GM03348 (cell line): Measurements from ENCODE around the gene DOC2A.

Experiments
- DNase-seq: peaks from one replicate; pipeline ENCODE4 v3.0.0; 2012; ENCODE audit warnings: low spot score

Gene DOC2A

DNA sequence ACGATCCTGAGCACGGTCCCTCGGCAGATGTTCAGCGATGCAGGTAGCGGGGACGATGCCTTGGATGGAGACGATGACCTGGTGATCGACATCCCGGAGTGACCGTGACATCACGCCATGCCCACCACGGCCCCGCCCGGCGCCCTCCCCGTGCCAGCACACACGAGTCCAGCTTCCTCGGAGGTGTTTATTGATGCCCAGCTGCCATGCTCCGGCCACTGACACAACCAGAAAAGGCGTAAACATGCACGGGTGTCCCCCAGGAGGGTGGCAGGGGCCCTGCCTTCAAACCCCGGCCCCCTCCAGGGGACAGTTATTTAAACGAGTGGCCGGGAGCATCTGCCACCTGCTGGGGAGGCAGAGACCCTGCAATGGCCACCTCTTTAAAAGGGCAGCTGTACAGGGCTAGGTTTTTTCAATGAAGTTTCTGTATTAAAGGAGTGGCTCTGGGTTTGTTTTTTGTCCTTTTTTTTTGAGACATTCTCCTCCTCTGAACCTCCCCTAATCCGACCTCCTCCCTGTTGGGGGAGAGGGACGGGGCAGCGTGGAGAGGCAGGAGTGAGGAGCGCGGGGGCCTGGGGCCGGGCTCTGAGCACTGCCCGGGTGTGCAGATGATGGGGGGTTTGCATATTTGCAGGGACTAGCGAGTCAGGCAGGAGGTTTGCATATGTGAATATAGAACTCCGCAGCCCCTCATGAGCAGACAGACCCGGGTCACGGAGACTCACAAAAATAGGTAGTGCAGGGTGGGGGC, 5.3 kb downstream of the DOC2A start:
- DNase-seq: peak; percentile 83

DNA sequence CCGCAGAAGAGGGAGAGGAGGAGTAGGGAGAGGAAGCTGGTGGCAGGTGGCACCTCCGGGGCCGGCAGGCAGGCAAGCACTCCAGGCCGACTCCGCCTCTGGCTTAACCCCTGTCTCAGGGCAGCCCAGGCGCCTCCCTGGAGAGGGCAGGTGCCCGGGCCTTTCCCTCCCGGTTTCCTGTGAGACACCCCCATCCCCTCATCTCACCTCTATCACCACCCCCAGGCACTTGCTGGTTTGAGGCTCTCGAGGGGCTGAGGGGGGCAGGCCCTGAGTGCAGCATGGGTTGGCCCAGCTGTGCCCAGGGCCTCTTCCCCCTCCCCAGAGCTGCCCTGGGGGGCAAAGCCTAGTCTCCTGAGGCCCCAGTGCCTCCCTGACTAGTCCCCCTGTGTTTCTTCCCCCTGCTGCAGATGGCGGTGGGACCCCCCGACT, 6.0 kb downstream of the DOC2A start:
- DNase-seq: no peak

DNA sequence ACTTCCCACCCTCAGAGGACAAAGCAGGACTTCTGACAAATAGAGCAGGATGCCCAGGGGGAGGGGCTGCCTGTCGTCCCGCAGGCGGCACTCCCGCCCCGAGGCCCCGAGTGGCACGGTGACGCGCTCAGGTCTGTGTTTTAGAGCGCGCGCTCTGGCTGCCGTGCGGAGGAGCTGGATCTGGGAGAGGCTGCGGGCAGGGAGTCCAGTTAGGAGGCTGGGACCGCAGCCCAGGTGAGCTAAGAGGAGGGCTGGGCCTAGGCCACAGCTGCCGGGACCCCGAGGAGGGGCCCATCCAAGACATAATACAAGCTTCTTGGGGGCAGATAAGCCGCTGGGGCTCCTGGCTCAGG, 6.4 kb downstream of the DOC2A start:
- DNase-seq: no peak

DNA sequence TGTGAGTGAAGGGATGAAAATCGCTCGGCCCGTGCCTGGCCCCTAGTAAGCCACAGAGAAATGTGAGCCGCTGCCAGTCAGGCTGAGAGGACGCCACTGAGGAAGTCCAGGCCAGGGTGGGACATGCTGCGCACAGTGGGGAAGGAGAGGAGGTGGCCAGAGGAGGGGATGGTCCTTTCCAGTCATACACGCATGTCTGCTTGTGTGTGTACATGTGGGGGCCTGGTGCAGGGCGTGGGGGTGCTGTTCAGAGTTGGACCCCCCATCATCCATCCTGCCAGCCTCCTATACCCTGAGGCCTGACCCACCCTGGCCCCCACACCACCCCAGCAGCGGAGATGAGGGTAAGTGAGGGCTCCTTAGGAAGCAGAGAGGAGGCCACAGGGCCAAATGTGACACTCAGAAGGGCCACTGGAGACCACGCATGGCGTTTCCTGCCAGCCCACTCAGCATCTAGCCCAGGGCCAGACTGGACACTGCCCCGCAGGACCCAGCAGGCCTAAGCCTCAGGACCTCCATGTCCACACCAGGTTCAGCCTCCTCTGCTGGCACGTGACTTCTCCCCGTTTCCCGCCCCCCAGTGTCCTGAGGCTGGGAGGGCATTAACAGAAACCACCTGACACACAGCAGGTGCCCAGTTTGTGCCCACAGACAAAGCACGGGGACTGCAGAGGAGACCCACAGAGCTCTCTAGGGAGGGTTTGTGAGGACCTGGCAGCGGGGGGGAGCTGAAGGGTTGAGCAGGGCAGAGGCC, 7.0 kb downstream of the DOC2A start:
- no peak for DNase-seq

DNA sequence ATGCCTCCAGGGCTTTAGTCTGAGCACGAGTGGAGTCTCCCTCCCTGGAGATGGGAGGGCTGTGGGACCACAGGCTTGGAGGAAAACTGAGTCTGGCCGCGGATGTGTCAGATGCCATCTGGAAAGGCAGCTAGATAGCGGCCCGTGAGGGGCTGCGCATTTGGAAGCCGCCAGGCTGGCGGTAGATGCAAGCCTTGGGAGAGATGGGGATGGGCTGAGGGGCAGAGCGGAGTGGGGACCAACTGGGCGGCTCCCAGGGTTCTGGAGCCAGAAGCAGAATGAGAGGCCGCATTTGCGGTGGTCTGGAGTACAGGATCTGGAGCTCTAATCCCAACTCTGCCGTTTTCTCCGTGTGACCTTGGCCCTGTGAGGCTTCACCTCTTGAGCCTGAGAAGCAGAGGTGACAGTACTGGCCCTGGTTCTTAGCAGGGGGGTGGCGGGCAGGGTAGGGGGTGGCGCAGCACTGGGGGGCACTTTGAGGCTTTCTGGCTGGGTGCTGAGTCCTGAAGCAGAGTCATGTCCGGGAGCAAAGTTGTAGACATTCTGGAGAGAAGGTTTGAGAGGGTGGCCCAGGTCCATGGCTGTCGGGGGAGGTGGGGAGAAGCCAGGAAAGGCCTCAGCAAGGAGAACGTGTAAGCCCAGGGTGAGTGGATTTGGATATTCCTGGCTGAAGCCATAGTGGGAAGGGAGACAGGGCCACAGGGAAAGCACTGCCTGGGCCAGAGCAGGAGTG, 8.0 kb downstream of the DOC2A start:
- no peak for DNase-seq

DNA sequence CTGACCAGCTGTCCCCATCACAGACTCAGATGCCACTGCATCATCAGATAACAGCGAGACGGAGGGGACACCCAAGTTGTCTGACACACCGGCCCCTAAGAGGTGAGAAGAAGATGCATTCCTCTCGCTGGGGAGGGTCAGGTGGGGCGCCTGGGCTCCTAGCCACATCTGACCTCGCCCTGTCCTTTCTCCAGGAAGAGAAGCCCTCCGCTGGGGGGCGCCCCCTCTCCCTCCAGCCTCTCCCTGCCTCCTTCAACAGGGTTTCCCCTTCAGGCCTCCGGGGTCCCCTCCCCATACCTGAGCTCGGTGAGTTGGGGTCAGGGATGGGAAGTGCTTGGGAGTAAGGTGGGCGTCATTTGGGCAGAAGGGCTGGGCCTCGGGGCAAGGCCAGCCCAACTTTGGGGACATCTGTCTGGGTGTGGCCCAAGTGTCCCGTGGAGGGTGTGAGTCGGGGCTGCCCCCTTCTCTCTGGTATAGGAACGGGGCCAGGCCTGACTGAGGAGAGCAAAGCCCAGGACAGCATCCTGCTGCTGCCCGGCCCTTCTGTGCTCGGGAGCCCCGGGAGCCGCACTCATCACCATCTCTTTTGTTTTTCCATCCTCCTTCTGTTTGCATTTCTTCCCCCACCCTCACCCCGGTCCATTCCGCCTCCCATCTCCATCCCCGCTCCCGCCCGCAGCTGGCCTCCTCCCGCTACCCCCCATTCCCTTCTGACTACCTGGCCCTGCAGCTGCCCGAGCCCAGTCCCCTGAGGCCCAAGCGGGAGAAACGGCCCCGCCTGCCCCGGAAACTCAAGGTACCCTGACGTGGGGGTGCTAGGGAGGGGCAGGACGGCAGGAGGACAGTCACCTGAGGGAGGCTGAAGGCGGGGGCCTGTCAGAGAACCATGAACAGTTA, 9.8 kb downstream of the DOC2A start:
- DNase-seq: no peak

DNA sequence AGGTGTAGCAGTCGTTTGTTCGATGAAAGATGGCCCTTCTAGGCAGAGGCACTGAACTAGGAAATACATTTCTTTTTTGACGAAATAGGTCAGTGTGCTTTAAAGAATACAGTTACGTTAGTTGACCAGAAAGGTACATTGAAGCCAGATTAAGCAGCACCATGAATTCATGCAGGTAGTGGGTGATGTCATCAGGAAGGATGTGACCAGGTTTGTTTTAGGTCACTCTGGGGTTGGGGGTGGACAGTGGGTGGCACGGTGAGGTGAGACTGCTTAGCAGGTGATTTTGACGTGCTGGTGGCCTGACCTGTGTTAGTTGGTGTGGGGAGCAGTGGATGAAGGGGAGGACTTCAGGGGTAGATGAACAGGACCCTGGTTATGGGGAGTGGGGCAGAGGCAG, 11.2 kb downstream of the DOC2A start:
- DNase-seq: no peak

DNA sequence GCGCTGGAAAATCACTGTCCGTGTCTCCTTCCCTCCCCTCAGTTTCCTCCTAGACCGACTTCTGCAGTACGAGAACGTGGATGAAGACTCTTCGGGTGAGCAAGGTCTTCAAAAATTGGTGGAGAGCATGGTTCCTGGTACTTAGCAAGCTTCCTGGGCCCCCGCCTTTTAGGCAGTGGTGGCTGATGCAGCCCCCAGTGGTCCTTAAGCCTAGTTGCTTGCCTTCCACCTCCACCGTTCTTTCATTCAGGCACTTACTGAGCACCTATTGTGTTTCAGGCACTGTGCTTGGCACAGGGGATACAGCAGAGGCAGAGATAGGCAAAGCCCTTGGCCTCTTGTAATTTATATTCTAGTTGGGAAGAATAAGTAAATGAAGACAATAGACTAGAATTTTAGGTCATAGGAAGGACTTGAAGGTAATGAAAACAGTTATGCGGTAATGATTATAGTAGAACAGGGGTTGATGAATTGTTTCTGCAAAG, 14.0 kb downstream of the DOC2A start:
- no peak for DNase-seq

DNA sequence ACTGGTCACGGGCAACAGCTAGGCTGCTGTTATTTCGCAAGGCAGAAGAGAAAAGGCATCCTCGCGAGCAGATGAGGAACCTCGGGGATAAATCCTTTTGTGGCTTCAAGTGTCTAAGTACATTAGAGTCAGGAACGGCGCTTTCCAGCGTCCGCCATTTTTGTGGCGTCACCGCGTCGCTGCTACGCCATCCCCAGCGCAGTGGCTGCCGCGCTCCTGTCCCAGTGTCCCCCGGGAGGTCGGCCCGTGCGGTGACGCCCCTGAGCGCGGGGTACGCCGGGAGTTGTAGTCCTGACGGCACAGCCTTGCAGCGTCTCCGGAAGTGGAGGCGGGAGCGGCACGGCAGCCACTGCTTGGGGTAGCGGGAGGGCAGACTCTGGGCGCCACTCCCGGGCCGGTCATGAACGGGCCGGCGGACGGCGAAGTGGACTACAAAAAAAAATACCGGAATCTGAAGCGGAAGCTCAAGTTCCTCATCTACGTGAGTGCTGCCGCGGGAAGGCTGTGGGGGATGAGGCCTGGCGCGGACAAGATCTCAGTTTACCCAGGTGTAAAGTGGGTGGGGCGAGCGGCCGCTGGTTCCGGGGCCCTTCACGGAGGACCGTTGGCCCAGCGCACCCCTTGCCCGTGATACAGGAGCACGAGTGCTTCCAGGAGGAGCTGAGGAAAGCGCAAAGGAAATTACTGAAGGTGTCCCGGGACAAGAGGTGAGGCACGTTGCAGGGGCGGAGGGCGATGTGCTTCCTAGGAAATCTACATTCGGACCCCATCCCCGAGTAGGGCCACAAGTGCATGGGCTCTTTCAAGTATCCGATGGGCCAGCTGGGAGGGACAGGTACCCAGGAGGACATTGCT, 14.7 kb downstream of the DOC2A start, which contains the start of gene INO80E:
Gene INO80E (plus strand): TSS at position 331 of the 855 bp plus-strand sequence. CDS start 70 bp downstream, at position 401.
- DNase-seq: peak; percentile 98

DNA sequence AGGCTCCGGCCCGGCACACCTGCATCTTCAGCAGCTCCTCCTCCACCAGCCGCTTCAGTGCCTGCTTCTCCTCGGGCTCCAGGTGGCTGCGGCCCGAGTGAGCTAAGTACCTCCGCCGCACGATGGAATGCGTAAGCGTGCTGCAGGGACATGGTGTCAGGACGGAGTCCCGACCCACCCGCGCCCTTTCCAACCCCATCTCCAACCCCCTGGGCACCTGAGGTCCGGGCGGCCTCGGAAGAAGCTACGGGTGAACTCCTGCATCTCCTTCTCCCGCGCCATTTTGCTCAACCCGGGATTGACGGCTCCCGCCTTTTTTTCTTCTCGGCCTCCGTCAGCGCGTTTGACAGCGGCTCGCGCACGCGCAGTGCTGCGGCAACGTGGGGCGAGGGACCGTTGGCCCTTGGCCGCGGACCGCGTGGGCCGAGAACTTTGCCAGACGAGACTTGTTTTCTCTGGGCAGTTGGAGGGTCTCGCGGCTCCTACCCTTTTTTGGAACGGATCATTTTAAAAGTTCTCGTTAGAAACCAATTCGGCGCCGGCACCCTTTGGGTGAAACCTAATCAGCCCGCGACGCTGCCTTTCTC, 15.4 kb downstream of the DOC2A start, which contains the start of gene HIRIP3:
Gene HIRIP3 (minus strand): TSS at position 294 of the 587 bp plus-strand sequence. CDS start 12 bp downstream, at position 282.
- DNase-seq: peak; percentile 94

DNA sequence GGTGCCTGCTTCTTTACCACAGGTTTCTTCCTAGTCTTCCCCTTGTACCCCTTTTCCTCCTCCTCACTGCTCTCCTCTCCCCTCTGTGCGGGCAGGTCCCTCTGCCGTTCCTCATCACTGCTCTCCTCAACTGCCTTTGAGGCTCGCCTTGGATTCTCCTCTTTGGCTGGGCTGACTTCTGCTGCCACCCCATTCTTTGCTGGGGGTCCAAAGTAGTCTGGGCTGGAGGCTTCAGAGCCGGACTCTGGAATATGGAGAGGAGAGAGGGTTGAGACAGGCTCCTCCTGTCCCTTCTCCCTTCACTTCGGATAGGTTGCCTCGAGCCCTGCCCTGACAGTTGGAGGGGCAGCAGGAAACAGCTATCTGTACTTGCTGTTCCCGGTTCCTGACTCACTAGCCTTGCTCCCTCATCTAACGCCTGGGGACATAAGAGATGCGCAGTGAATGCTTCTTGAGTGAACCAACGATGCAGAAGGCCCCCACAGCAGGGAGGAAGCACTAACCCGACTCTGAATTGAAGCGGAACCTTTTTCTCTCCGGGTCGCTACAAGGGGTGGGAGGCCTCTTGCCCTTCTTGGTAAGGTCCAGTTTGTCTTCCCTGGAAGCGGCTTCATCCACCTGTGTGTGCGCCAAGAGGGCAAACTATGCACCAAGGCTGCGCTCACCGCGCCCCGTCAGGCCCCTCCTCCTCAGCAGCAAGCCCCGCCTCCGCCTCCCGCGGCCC, 16.1 kb downstream of the DOC2A start:
- DNase-seq: peak; percentile 63

DNA sequence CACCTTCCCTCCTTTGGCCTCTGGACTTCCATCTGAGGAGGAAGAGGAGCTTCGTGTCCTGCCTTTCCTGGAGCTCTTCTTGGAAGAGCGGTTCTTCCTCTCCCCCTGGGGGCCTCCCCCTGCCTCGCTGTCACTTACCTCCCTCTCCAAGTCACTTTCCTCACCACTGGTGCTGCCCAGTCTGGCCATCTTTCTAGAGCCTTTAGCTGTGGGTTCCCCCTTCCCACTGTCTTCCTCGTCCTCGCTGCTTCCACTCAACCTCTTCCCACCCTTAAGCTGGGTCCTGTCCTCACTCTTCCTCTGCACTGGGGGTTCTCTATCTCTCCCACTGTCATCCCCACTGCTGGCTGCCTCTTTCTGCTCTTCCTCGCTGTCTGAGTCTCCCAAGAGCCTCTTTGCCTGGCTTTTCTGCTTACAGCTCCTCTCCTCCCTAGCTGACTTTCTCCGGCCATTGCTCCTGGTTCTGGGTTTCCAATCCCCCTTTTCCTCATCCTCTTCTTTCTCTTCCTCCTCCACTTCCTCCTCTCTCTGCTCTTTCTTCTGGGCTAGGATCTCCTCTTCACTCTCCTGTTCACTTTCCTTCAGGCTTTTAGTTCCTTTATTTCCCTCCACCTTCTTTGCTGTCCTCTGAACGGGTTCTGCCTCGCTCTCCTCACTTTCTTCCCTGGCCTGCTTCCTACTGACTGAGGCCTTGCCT, 16.8 kb downstream of the DOC2A start:
- DNase-seq: no peak

DNA sequence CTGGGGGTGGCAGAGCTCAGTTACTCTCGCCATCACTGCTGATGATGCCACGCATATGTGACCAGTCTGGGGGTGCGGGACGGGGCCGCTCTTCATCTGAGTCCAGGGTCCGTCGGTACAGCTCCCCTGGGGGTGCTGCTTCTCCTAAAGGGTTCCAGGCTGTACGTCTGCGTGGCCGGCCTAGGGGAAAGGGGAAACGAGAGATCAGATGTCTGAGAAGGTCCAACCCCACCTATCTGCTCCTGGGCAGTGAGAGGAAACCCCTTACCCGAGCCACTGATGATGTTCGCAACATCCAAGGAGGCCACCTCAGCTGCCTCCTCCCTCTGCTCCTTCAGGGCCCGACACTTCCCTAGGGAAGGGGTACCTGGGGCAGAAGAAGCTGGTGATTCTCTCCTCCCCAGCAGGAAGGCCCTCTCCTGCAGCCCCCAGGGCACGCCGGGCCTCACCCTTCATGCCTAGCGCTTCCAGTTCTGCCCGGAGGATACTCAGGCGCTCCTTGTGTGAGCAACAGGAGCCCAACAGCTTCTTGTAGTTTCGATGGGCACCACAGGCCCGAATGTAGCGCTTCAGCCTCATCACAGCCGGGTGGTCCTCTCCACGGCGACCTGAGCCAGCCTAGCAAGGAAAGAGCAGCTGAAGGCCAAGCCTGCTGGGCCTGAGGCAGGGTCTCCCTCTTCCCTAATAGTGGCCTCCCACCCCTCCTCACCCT, 17.5 kb downstream of the DOC2A start:
- DNase-seq: no peak

DNA sequence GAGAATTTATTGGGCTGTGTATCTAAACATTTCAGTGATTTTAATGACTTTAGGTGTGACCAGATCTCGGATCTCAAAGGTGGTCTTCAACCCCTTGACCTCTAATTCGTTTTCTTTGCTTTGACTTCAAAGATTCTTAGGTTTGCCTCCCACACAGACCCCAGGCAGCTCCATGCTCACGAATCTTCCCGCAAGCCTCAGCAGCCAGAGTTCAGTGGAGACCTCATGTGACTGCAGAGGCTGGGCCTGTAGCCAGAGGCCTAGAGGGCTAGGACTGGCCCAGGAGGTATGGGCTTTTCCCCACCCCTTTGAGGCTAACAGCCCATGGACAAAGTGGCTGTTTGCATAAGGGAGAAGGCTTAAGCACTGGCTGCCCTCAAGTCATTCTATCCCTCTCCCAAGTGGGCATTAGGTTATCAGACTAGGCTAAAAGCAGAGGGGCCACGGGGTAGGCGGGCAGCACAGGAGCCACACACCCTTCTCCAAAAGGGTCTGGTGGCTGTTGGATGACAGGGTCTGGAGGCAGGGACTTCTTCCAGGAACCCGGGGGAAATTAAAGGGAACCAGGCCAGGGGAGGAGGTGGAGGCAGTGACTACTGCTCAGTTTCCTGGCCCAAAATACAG, 18.4 kb downstream of the DOC2A start:
- no peak for DNase-seq

DNA sequence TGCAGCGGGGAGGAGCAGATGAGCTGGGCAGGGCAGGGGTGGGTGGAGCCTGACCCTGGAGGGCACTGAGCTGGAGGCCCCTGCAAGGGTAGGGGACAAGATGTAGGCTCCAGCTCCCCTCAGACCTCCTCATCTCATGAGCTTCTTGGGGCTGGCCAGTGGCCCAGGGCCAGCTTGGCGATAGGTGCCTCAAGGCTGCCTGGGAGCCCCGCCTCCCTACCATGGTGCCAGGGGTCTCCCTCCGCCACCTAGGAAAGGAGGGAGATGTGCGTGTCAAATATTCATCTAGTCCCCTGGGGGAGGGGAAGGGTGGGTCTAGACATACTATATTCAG, 19.3 kb downstream of the DOC2A start:
- no peak for DNase-seq

DNA sequence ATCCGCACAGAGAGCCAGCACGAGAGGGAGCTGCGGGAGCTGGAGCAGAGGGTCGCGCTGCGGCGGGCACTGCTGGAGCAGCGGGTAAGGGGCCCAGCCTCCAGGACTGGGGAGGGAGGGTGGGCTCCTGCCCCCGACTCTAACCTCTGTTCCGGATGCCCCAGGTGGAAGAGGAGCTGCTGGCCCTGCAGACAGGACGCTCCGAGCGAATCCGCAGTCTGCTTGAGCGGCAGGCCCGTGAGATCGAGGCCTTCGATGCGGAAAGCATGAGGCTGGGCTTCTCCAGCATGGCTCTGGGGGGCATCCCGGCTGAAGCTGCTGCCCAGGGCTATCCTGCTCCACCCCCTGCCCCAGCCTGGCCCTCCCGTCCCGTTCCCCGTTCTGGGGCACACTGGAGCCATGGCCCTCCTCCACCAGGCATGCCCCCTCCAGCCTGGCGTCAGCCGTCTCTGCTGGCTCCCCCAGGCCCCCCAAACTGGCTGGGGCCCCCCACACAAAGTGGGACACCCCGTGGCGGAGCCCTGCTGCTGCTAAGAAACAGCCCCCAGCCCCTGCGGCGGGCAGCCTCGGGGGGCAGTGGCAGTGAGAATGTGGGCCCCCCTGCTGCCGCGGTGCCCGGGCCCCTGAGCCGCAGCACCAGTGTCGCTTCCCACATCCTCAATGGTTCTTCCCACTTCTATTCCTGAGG, 19.8 kb downstream of the DOC2A start:
- DNase-seq: no peak

DNA sequence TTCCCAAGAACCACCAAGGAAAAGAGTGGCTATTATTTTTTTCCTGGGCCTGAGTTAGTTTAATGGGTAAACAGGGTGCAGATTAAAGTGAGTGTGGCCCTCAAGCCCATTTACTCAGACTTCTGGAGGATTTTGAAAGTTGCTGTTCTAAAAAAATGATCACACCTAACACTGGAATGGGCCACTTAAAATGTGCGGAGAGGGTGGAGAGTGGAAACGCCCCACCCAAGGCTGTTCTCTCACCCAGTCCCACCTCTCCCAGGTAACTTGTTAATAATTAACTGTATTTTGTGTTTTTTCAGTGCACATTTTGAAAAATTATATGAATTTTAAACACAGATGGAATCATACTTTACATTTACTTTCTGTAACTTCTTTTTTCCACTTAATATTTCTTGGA, 20.8 kb downstream of the DOC2A start:
- no peak for DNase-seq
